Endothelial cell of umbilical vein (primary cell): Measurements from ENCODE around the gene ERAP2. TPM values are rescaled to one million over a fixed set of nuclear protein-coding genes. Genes with fewer than 3 reads are reported as not detected.

Experiments used
- BruUV-seq: library from RNA; stranded (reverse); fragments of 400-500 nt; replicated peaks from 2 replicates; lab custom pipeline; 2021; lab: Mats Ljungman, UMichigan
- CTCF ChIA-PET: fragments of 300-600, 350-600 bp; sonication (Branson Sonifier 250); formaldehyde crosslinking; loops from one replicate; lab custom pipeline; 2021; ENCODE audit warnings: antibody characterized with exemption, inconsistent platforms; lab: Charles Lee
- POLR2A ChIA-PET: fragments of 300-600, 350-600 bp; sonication (Branson Sonifier 250); formaldehyde crosslinking; loops from one replicate; lab custom pipeline; 2021; ENCODE audit warnings: antibody characterized with exemption, inconsistent platforms; lab: Charles Lee
- DNase-seq: peaks from one replicate; pipeline ENCODE4 v3.0.0-alpha.2; 2011; ENCODE audit warnings: low read depth, low spot score
- FAIRE-seq: peaks from 2 replicates; lab custom pipeline; 2011; peaks lifted over from hg19 to GRCh38; lab: Jason Lieb, UNC
- H2AFZ ChIP-seq: 2 replicates; pipeline ENCODE4 v1.6.0; 2012; ENCODE audit warnings: low read depth, low read length, control low read depth, inconsistent platforms
- H3K27ac ChIP-seq: 2 replicates; pipeline ENCODE4 v1.5.1; 2011; ENCODE audit warnings: low read depth, mild to moderate bottlenecking, control low read depth, low read length, moderate library complexity; ENCODE audit not compliant: insufficient read depth
- H3K27me3 ChIP-seq, 2 experiments: 2 replicates each; pipeline versions ENCODE4 v1.6.0 to v1.6.1; 2011; ENCODE audit warnings: low read length in 2 of 2, mixed read lengths in 1 of 2; ENCODE audit not compliant: control insufficient read depth in 2 of 2, insufficient read depth in 2 of 2
- H3K36me3 ChIP-seq, 2 experiments: 2 replicates in 1 of 2; 3 replicates in 1 of 2; pipeline ENCODE4 v1.5.1; 2011; ENCODE audit warnings: low read length in 2 of 2, mild to moderate bottlenecking in 1 of 2, moderate library complexity in 1 of 2; ENCODE audit not compliant: control insufficient read depth in 2 of 2, insufficient read depth in 2 of 2; ENCODE audit errors: extremely low read depth in 1 of 2
- H3K4me1 ChIP-seq: 3 replicates; pipeline ENCODE4 v1.5.1; 2011; ENCODE audit warnings: mild to moderate bottlenecking, low read length; ENCODE audit not compliant: control insufficient read depth, insufficient read depth; ENCODE audit errors: extremely low read depth
- H3K4me2 ChIP-seq: 2 replicates; pipeline ENCODE4 v1.6.1; 2011; ENCODE audit warnings: low read length, control low read depth, mixed read lengths; ENCODE audit not compliant: insufficient read depth
- H3K4me3 ChIP-seq, 3 experiments: fragments of 200-600 bp in 1 of 3; sonication (generic), shearing (Covaris generic) in 1 of 3; replicated peaks in 1 of 3; 2 replicates each; pipeline ENCODE4 v1.5.1; 2011 to 2016; ENCODE audit warnings: control low read depth in 3 of 3, low read length in 3 of 3, mild to moderate bottlenecking in 2 of 3, inconsistent platforms in 1 of 3, low read depth in 1 of 3, moderate library complexity in 1 of 3; ENCODE audit not compliant: insufficient read depth in 1 of 3
- H3K79me2 ChIP-seq: 2 replicates; pipeline ENCODE4 v1.6.0; 2012; ENCODE audit warnings: low read length, inconsistent platforms; ENCODE audit not compliant: control insufficient read depth, insufficient read depth
- H3K9ac ChIP-seq: replicated peaks from 2 replicates; pipeline ENCODE3; 2011; ENCODE audit warnings: low read length, control low read depth; ENCODE audit not compliant: insufficient read depth; ENCODE audit errors: extremely low read depth
- H3K9me1 ChIP-seq: replicated peaks from 3 replicates; pipeline ENCODE4 v1.6.0; 2011; ENCODE audit warnings: mild to moderate bottlenecking, low read length; ENCODE audit not compliant: control insufficient read depth, insufficient read depth; ENCODE audit errors: extremely low read depth
- H3K9me3 ChIP-seq: replicated peaks from 2 replicates; pipeline ENCODE4 v1.5.1; 2012; ENCODE audit warnings: low read length, inconsistent platforms; ENCODE audit not compliant: control insufficient read depth, insufficient read depth
- H4K20me1 ChIP-seq: replicated peaks from 2 replicates; pipeline ENCODE3; 2011; ENCODE audit warnings: mild to moderate bottlenecking, low read length; ENCODE audit not compliant: control insufficient read depth, insufficient read depth; ENCODE audit errors: extremely low read depth
- EZH2 ChIP-seq: IDR thresholded peaks from 2 replicates; pipeline ENCODE4 v1.6.1; 2012; ENCODE audit warnings: borderline replicate concordance, low read depth, mild to moderate bottlenecking, moderate library complexity, low read length, inconsistent platforms; ENCODE audit not compliant: severe bottlenecking
- FOS ChIP-seq: IDR thresholded peaks from 2 replicates; pipeline ENCODE4 v1.6.1; 2011; ENCODE audit warnings: mild to moderate bottlenecking, low read length, moderate library complexity, borderline replicate concordance; ENCODE audit not compliant: insufficient read depth
- GATA2 ChIP-seq: IDR thresholded peaks from 2 replicates; pipeline ENCODE4 v1.7.0; 2011; ENCODE audit warnings: low read depth, mild to moderate bottlenecking, moderate library complexity, mixed read lengths, low read length; ENCODE audit not compliant: insufficient read length, insufficient read depth
- JUN ChIP-seq: IDR thresholded peaks from 2 replicates; pipeline ENCODE4 v1.6.1; 2011; ENCODE audit warnings: borderline replicate concordance, low read depth; ENCODE audit not compliant: insufficient read length, insufficient read depth
- MAX ChIP-seq: IDR thresholded peaks from 2 replicates; pipeline ENCODE4 v1.6.1; 2011; ENCODE audit not compliant: insufficient read depth, insufficient read length
- MYC ChIP-seq: IDR thresholded peaks from one replicate; pipeline ENCODE4 v1.6.1; 2011; ENCODE audit warnings: mild to moderate bottlenecking, low read depth, low read length
- POLR2A ChIP-seq: IDR thresholded peaks from 2 replicates; pipeline ENCODE4 v1.6.1; 2012; ENCODE audit warnings: low read depth, mild to moderate bottlenecking, control low read depth, low read length
- POLR2AphosphoS5 ChIP-seq: IDR thresholded peaks from 2 replicates; pipeline ENCODE4 v1.6.1; 2012; ENCODE audit warnings: low read depth, mild to moderate bottlenecking, control low read depth, low read length, moderate library complexity; ENCODE audit not compliant: insufficient read depth
- dilution Hi-C: fragments of 300-500 bp; cut with MboI; formaldehyde crosslinking; loops from one replicate; pipeline ENCODE4 v1.15.0; 2019; ENCODE audit warnings: low sequenced_read_pairs; ENCODE audit not compliant: extremely low pct_ligation_motif_present
- intact Hi-C: fragments of 100-400 bp; cut with micrococcal nuclease; formaldehyde crosslinking; loops from one replicate; pipeline ENCODE4 v1.10.0; 2022
- polyA plus RNA-seq, 4 experiments: library from polyadenylated mRNA; depleted of rRNA in 3 of 4; stranded (reverse) in 3 of 4; unstranded in 1 of 4; fragments of >200 nt; gene quantifications; 2 replicates each; pipeline versions ENCODE4 v1.2.1 to v1.2.3, GENCODE V29; 2011 to 2012; ENCODE audit warnings: missing spikeins in 1 of 4
- total RNA-seq: library from RNA; stranded (reverse); gene quantifications from 2 replicates; pipeline ENCODE4 v1.2.3, GENCODE V29; 2021
- TF ChIP-seq, protein P1 (sequence below), 2 donors: IDR thresholded peaks; 1 replicate in 1 of 2; 2 replicates in 1 of 2; pipeline ENCODE4 v1.5.1; 2011; ENCODE audit warnings: low read length in 2 of 2, mild to moderate bottlenecking in 2 of 2, moderate library complexity in 2 of 2, control low read depth in 1 of 2, inconsistent platforms in 1 of 2, low read depth in 1 of 2; ENCODE audit not compliant: insufficient read depth in 1 of 2; ENCODE audit errors: extremely low read depth in 1 of 2

The ERAP2 gene
- total and polyA plus RNA-seq, 2 donors (not counting 3 experiments of a cell fraction or from before 2014, with no cell fraction given): 3.1 to 10.0 TPM

GRCh38 chr5:96861076-96861475 lies 15.2 kb upstream of the ERAP2 start:
- DNase-seq (no peak), FAIRE-seq (no peak)
- Histone ChIP-seq H2AFZ (no peak overlapping the region), H3K27me3 (no peaks in the 10 kb centered on the region), H3K36me3 (no peaks in the 10 kb centered on the region), H3K4me3 (no peak overlapping the region), H3K27ac (no peak overlapping the region), H3K4me1 (no peaks in the 10 kb centered on the region), H4K20me1 (no peaks in the 10 kb centered on the region), H3K4me2 (no peak overlapping the region), H3K9me1 (no peaks in the 10 kb centered on the region), H3K79me2 (no peaks in the 10 kb centered on the region), H3K9me3 (no peaks in the 10 kb centered on the region), H3K9ac (no peak overlapping the region)
- no TSS peak for BruUV-seq
- dilution Hi-C loops: no loop called here
- intact Hi-C loops: no loop called here
- POLR2A ChIA-PET: no interaction called here
- TF ChIP-seq FOS (no peak), EZH2 (no peak), MYC (no peak), POLR2AphosphoS5 (no peak), MAX (no peak), JUN (no peak), POLR2A (no peak), GATA2 (no peak)
- TF ChIP-seq, protein P1, sequence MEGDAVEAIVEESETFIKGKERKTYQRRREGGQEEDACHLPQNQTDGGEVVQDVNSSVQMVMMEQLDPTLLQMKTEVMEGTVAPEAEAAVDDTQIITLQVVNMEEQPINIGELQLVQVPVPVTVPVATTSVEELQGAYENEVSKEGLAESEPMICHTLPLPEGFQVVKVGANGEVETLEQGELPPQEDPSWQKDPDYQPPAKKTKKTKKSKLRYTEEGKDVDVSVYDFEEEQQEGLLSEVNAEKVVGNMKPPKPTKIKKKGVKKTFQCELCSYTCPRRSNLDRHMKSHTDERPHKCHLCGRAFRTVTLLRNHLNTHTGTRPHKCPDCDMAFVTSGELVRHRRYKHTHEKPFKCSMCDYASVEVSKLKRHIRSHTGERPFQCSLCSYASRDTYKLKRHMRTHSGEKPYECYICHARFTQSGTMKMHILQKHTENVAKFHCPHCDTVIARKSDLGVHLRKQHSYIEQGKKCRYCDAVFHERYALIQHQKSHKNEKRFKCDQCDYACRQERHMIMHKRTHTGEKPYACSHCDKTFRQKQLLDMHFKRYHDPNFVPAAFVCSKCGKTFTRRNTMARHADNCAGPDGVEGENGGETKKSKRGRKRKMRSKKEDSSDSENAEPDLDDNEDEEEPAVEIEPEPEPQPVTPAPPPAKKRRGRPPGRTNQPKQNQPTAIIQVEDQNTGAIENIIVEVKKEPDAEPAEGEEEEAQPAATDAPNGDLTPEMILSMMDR (IDR thresholded peaks at IDR 0.05; ENCODE audit: extremely low read depth in 1 of 2, insufficient read depth in 1 of 2, low read depth in 1 of 2, low read length in 2 of 2): no peak
- CTCF ChIA-PET: interaction anchor here (1.2 kb wide), 1 partner anchor 11 kb away, joined by 3 read pairs; no protein-coding TSS in a partner anchor
